H1 (cell line): ENCODE data around the gene LIN54. TPM values are rescaled to one million over a fixed set of nuclear protein-coding genes. Genes with fewer than 3 reads are reported as not detected.

Experiments
- CTCF ChIA-PET: fragments of 300-600 bp; sonication (Branson Sonifier 250); formaldehyde crosslinking; loops from one replicate; lab custom pipeline; 2021; ENCODE audit not compliant: partially characterized antibody; lab: Charles Lee
- POLR2A ChIA-PET: fragments of 300-600 bp; sonication (Branson Sonifier 250); formaldehyde crosslinking; loops from one replicate; lab custom pipeline; 2021; ENCODE audit warnings: inconsistent platforms; ENCODE audit not compliant: partially characterized antibody; lab: Charles Lee
- DNase-seq, 2 experiments: peaks; one replicate each; pipeline versions ENCODE4 v3.0.0 to v3.0.0-alpha.2; 2010 to 2022; ENCODE audit warnings: low spot score in 2 of 2, low read depth in 1 of 2, mixed read lengths in 1 of 2
- FAIRE-seq: peaks from 2 replicates; lab custom pipeline; 2011; peaks lifted over from hg19 to GRCh38; lab: Jason Lieb, UNC
- H2AFZ ChIP-seq: 2 replicates; pipeline ENCODE4 v1.8.1; 2012; ENCODE audit warnings: low read length, inconsistent platforms
- H2AK5ac ChIP-seq: 2 replicates; pipeline ENCODE4 v1.6.1; 2013; ENCODE audit warnings: low read depth, low read length
- H2BK120ac ChIP-seq: replicated peaks from 2 replicates; pipeline ENCODE3; 2013; ENCODE audit warnings: low read depth, low read length, inconsistent platforms
- H2BK12ac ChIP-seq: 2 replicates; pipeline ENCODE4 v1.6.1; 2013; ENCODE audit warnings: low read depth, low read length
- H2BK15ac ChIP-seq: 2 replicates; pipeline ENCODE4 v1.6.1; 2013; ENCODE audit warnings: low read length
- H2BK20ac ChIP-seq: 2 replicates; pipeline ENCODE4 v1.6.1; 2013; ENCODE audit warnings: low read length
- H2BK5ac ChIP-seq: 2 replicates; pipeline ENCODE4 v1.6.1; 2013; ENCODE audit warnings: low read depth, low read length
- H3K14ac ChIP-seq: 2 replicates; pipeline ENCODE4 v1.6.1; 2013; ENCODE audit warnings: inconsistent platforms; ENCODE audit not compliant: insufficient read length
- H3K18ac ChIP-seq: 2 replicates; pipeline ENCODE4 v1.6.1; 2013; ENCODE audit warnings: low read length; ENCODE audit errors: extremely low read depth
- H3K23ac ChIP-seq: 2 replicates; pipeline ENCODE4 v1.6.1; 2013; ENCODE audit warnings: inconsistent platforms; ENCODE audit not compliant: insufficient read length
- H3K23me2 ChIP-seq: 2 replicates; pipeline ENCODE4 v1.6.1; 2013; ENCODE audit warnings: low read depth, low read length
- H3K27ac ChIP-seq: 2 replicates; pipeline ENCODE4 v1.6.1; 2011; ENCODE audit warnings: low read depth, low read length, inconsistent platforms
- H3K27me3 ChIP-seq, 4 experiments: replicated peaks in 1 of 4; 1 replicate in 1 of 4; 2 replicates in 3 of 4; pipeline versions ENCODE4 v1.6.1 to v1.8.1; 2011 to 2013; ENCODE audit warnings: low read length in 3 of 4, mild to moderate bottlenecking in 3 of 4, inconsistent platforms in 2 of 4, mixed read lengths in 2 of 4, moderate library complexity in 1 of 4; ENCODE audit not compliant: control insufficient read depth in 3 of 4, insufficient read depth in 3 of 4; ENCODE audit errors: extremely low read depth in 1 of 4
- H3K36me3 ChIP-seq, 4 experiments: 2 replicates each; pipeline versions ENCODE4 v1.6.1 to v1.8.1; 2011 to 2013; ENCODE audit warnings: mild to moderate bottlenecking in 4 of 4, low read length in 3 of 4, moderate library complexity in 2 of 4, control low read depth in 1 of 4, inconsistent platforms in 1 of 4; ENCODE audit not compliant: insufficient read depth in 4 of 4, control insufficient read depth in 2 of 4
- H3K4ac ChIP-seq: replicated peaks from 2 replicates; pipeline ENCODE3; 2013; ENCODE audit warnings: low read length, low read depth, mixed read lengths, inconsistent platforms; ENCODE audit not compliant: insufficient read length
- H3K4me1 ChIP-seq, 4 experiments: replicated peaks in 1 of 4; 1 replicate in 1 of 4; 2 replicates in 3 of 4; pipeline versions ENCODE4 v1.6.1 to v1.8.1; 2011 to 2013; ENCODE audit warnings: low read length in 3 of 4, inconsistent platforms in 2 of 4, mixed read lengths in 1 of 4; ENCODE audit not compliant: insufficient read depth in 4 of 4, control insufficient read depth in 3 of 4
- H3K4me2 ChIP-seq, 2 experiments: 2 replicates each; pipeline versions ENCODE4 v1.6.1 to v1.8.1; 2011 to 2013; ENCODE audit warnings: low read depth in 2 of 2, low read length in 2 of 2, control low read depth in 1 of 2, inconsistent platforms in 1 of 2, mild to moderate bottlenecking in 1 of 2; ENCODE audit not compliant: insufficient read depth in 1 of 2
- H3K4me3 ChIP-seq, 4 experiments: fragments of 200-600, 300-600 bp in 1 of 4; sonication (generic), shearing (Covaris generic), sonication (Bioruptor Twin) in 1 of 4; 2 replicates each; pipeline versions ENCODE4 v1.5.1 to v1.8.1; 2011 to 2016; ENCODE audit warnings: low read length in 4 of 4, low read depth in 3 of 4, control low read depth in 2 of 4, inconsistent platforms in 2 of 4, mild to moderate bottlenecking in 2 of 4, mixed read lengths in 1 of 4, moderate library complexity in 1 of 4; ENCODE audit not compliant: insufficient read depth in 2 of 4; ENCODE audit errors: extremely low read depth in 1 of 4
- H3K56ac ChIP-seq: replicated peaks from 2 replicates; pipeline ENCODE3; 2013; ENCODE audit warnings: low read depth, mild to moderate bottlenecking, mixed read lengths, low read length, inconsistent platforms; ENCODE audit not compliant: insufficient read length
- H3K79me1 ChIP-seq: 2 replicates; pipeline ENCODE4 v1.6.1; 2013; ENCODE audit warnings: low read depth, low read length, control low read depth
- H3K79me2 ChIP-seq, 2 experiments: 2 replicates each; pipeline versions ENCODE4 v1.6.1 to v1.8.1; 2012 to 2013; ENCODE audit warnings: low read length in 2 of 2, mild to moderate bottlenecking in 2 of 2, inconsistent platforms in 1 of 2; ENCODE audit not compliant: insufficient read depth in 2 of 2, control insufficient read depth in 1 of 2
- H3K9ac ChIP-seq, 4 experiments: replicated peaks in 1 of 4; 1 replicate in 1 of 4; 2 replicates in 3 of 4; pipeline versions ENCODE4 v1.6.1 to v1.8.1; 2011 to 2013; ENCODE audit warnings: low read depth in 3 of 4, low read length in 3 of 4, control low read depth in 2 of 4, mild to moderate bottlenecking in 2 of 4, moderate library complexity in 2 of 4, inconsistent platforms in 1 of 4; ENCODE audit errors: extremely low read depth in 1 of 4
- H3K9me3 ChIP-seq, 2 experiments: 2 replicates each; pipeline versions ENCODE4 v1.6.1 to v1.8.1; 2012 to 2013; ENCODE audit warnings: mild to moderate bottlenecking in 2 of 2, moderate library complexity in 2 of 2, control low read depth in 1 of 2, inconsistent platforms in 1 of 2, low read depth in 1 of 2, low read length in 1 of 2, mixed read lengths in 1 of 2; ENCODE audit not compliant: insufficient read depth in 2 of 2
- H4K20me1 ChIP-seq, 2 experiments: replicated peaks in 1 of 2; 2 replicates each; pipeline versions ENCODE3 to v1.8.1; 2011 to 2013; ENCODE audit warnings: inconsistent platforms in 2 of 2, low read length in 2 of 2, mild to moderate bottlenecking in 1 of 2; ENCODE audit not compliant: insufficient read depth in 2 of 2, control insufficient read depth in 1 of 2
- H4K5ac ChIP-seq: 2 replicates; pipeline ENCODE4 v1.6.1; 2013; ENCODE audit warnings: low read length, low read depth, mixed read lengths, inconsistent platforms; ENCODE audit not compliant: insufficient read length
- H4K8ac ChIP-seq: 2 replicates; pipeline ENCODE4 v1.8.0; 2013; ENCODE audit warnings: mild to moderate bottlenecking, moderate library complexity, low read length, inconsistent platforms; ENCODE audit not compliant: insufficient read depth; ENCODE audit errors: extremely low read depth
- H4K91ac ChIP-seq: replicated peaks from 2 replicates; pipeline ENCODE3; 2013; ENCODE audit warnings: low read length, mixed read lengths, inconsistent platforms; ENCODE audit not compliant: insufficient read length
- ASH2L ChIP-seq: fragments of 200-600, 300-600 bp; sonication (generic); IDR thresholded peaks from one replicate; pipeline ENCODE4 v1.7.1; 2017; ENCODE audit warnings: low read length
- BACH1 ChIP-seq: IDR thresholded peaks from 2 replicates; pipeline ENCODE4 v1.6.1; 2012; ENCODE audit warnings: low read length, improper control_type of control experiment
- CBX8 ChIP-seq: fragments of 300-800, 300-1000 bp; sonication (generic); IDR thresholded peaks from 2 replicates; pipeline ENCODE4 v1.7.1; 2016; ENCODE audit warnings: low read depth, low read length, borderline replicate concordance
- JUN ChIP-seq: IDR thresholded peaks from 2 replicates; pipeline ENCODE4 v1.6.1; 2011; ENCODE audit warnings: low read depth, mild to moderate bottlenecking, improper control_type of control experiment, low read length
- KDM4A ChIP-seq: IDR thresholded peaks from one replicate; pipeline ENCODE4 v1.7.1; 2012; ENCODE audit warnings: low read depth, mild to moderate bottlenecking, moderate library complexity, low read length, inconsistent platforms; ENCODE audit not compliant: severe bottlenecking
- RFX5 ChIP-seq: IDR thresholded peaks from 2 replicates; pipeline ENCODE4 v1.6.1; 2011; ENCODE audit warnings: low read depth, low read length, improper control_type of control experiment, borderline replicate concordance
- RXRA ChIP-seq: IDR thresholded peaks from 2 replicates; pipeline ENCODE4 v1.6.1; 2011; ENCODE audit warnings: low read depth, mild to moderate bottlenecking, low read length, moderate library complexity; ENCODE audit not compliant: insufficient read depth
- SP2 ChIP-seq: IDR thresholded peaks from 2 replicates; pipeline ENCODE4 v1.6.1; 2012; ENCODE audit warnings: mild to moderate bottlenecking, low read length, inconsistent platforms
- YY1 ChIP-seq: IDR thresholded peaks from 2 replicates; pipeline ENCODE4 v1.6.1; 2011; ENCODE audit warnings: low read depth, mild to moderate bottlenecking, low read length
- WGBS, 2 experiments: shearing (Covaris generic) in 1 of 2; methylation state at CpG; one replicate each; pipeline versions ENCODE4 v1.1.6 to v1.1.7; 2013 to 2015; ENCODE audit warnings: low lambda C conversion rate in 2 of 2, mixed read lengths in 2 of 2, inconsistent platforms in 1 of 2, low coverage in 1 of 2, missing lambda C conversion rate in 1 of 2; ENCODE audit not compliant: insufficient replicate concordance in 2 of 2, insufficient coverage in 1 of 2, insufficient read length in 1 of 2; ENCODE audit errors: extremely low coverage in 1 of 2, missing lambda C conversion rate in 1 of 2; 5-methylcytosine and 5-hydroxymethylcytosine counted together
- polyA plus RNA-seq, 7 experiments: library from polyadenylated mRNA; depleted of rRNA in 3 of 7; stranded (reverse) in 5 of 7; unstranded in 2 of 7; fragments of >200 nt in 5 of 7; fragments of 200-250 nt in 2 of 7; gene quantifications; 1 replicate in 5 of 7; 2 replicates in 1 of 7; 4 replicates in 1 of 7; pipeline versions ENCODE4 v1.2.1 to v1.2.3, GENCODE V29; 2011 to 2013; ENCODE audit warnings: missing spikeins in 2 of 7, mixed read lengths in 2 of 7
- total RNA-seq: library from RNA; stranded (reverse); fragmentation: NEBNext Ultra II Directional; extraction: Animal tissue kit (Norgen Biotek cat#: 25700); gene quantifications from 2 replicates; pipeline ENCODE4 v1.2.1, GENCODE V29; 2021
- TF ChIP-seq, protein P1 (sequence below): IDR thresholded peaks from 2 replicates; pipeline ENCODE4 v1.6.1; 2011; ENCODE audit warnings: low read depth, mild to moderate bottlenecking, low read length; ENCODE audit not compliant: insufficient read depth
- TF ChIP-seq, protein P2 (sequence below): IDR thresholded peaks from 2 replicates; pipeline ENCODE4 v1.6.1; 2012; ENCODE audit warnings: inconsistent platforms
- TF ChIP-seq, protein P3 (sequence below), 3 experiments: IDR thresholded peaks; 1 replicate in 2 of 3; 2 replicates in 1 of 3; pipeline versions ENCODE4 v1.5.1 to v1.6.1; 2011; ENCODE audit warnings: low read length in 3 of 3, mild to moderate bottlenecking in 3 of 3, inconsistent platforms in 2 of 3, low read depth in 1 of 3, moderate library complexity in 1 of 3; ENCODE audit not compliant: insufficient read depth in 1 of 3; ENCODE audit errors: control extremely low read depth in 1 of 3

Gene LIN54
- total and polyA plus RNA-seq, 2 of the 8 experiments (the other 6 are each of a cell fraction or from before 2014, with no cell fraction given), result 5.7 to 11.1 TPM

DNA sequence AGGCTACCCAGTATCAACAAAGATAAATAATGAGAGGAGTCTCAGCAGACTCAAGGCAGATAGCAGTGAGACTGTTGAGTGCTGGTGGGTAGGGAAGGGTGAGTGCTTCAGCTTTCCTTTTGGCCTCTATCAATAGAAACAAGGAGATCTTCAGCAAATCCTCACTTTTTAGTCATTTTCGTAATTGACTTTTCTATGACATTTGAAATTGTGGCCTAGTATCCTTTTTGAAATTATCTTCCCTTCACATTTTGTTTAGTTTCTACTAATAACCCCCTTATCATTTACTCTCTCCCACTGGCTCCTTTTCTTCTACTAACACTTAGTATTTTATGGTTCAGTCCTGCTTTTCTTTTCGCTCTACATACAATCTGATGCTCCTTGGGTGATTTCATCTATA lies 44.9 kb downstream of the LIN54 start:
- Histone ChIP-seq H2BK12ac (no peak overlapping the region), H3K23ac (no peak overlapping the region), H4K5ac (no peak overlapping the region), H2BK120ac (no peak overlapping the region), H2AFZ (no peak overlapping the region), H2BK15ac (no peak overlapping the region), H3K23me2 (no peaks in the 10 kb centered on the region), H4K91ac (no peak overlapping the region), H3K9ac (no peak overlapping the region), H3K4me3 (no peak overlapping the region), H4K20me1 (no peaks in the 10 kb centered on the region), H3K79me1 (no peaks in the 10 kb centered on the region), H2AK5ac (no peak overlapping the region), H3K56ac (no peak overlapping the region), H3K9me3 (no peaks in the 10 kb centered on the region), H3K4ac (no peak overlapping the region), H3K4me1 (no peaks in the 10 kb centered on the region), H3K27me3 (no peaks in the 10 kb centered on the region), H4K8ac (no peak overlapping the region), H3K14ac (no peak overlapping the region), H3K36me3 (peaks cover 0 to 4% (median 0%) of the 10 kb centered on the region in 4 experiments; a peak in 2 of 8 replicates), H3K79me2 (no peaks in the 10 kb centered on the region), H3K18ac (no peak overlapping the region), H2BK5ac (no peak overlapping the region), H2BK20ac (no peak overlapping the region), H3K4me2 (no peak overlapping the region), H3K27ac (no peak overlapping the region)
- ChIA-PET POLR2A (no interaction called here), CTCF (no interaction called here)
- FAIRE-seq (no peak), DNase-seq (no peak)
- WGBS, 2 experiments, result 88% methylated on average over 2 of the region's 2 CpGs; no CpG with 5 or more reads in 1 of the 2 experiments
- TF ChIP-seq, protein P1, sequence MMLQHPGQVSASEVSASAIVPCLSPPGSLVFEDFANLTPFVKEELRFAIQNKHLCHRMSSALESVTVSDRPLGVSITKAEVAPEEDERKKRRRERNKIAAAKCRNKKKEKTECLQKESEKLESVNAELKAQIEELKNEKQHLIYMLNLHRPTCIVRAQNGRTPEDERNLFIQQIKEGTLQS, result no peak
- TF ChIP-seq, protein P2, sequence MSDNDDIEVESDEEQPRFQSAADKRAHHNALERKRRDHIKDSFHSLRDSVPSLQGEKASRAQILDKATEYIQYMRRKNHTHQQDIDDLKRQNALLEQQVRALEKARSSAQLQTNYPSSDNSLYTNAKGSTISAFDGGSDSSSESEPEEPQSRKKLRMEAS, result no peak
- TF ChIP-seq, protein P3, sequence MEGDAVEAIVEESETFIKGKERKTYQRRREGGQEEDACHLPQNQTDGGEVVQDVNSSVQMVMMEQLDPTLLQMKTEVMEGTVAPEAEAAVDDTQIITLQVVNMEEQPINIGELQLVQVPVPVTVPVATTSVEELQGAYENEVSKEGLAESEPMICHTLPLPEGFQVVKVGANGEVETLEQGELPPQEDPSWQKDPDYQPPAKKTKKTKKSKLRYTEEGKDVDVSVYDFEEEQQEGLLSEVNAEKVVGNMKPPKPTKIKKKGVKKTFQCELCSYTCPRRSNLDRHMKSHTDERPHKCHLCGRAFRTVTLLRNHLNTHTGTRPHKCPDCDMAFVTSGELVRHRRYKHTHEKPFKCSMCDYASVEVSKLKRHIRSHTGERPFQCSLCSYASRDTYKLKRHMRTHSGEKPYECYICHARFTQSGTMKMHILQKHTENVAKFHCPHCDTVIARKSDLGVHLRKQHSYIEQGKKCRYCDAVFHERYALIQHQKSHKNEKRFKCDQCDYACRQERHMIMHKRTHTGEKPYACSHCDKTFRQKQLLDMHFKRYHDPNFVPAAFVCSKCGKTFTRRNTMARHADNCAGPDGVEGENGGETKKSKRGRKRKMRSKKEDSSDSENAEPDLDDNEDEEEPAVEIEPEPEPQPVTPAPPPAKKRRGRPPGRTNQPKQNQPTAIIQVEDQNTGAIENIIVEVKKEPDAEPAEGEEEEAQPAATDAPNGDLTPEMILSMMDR (IDR thresholded peaks at IDR 0.05; ENCODE audit: control extremely low read depth in 1 of 3, insufficient read depth in 1 of 3, low read depth in 1 of 3, low read length in 3 of 3), result no peak
- TF ChIP-seq SP2 (no peak), KDM4A (no peak), RXRA (no peak), ASH2L (no peak), BACH1 (no peak), RFX5 (no peak), YY1 (no peak), CBX8 (no peak), JUN (no peak)
